OCI-LY3 (cell line): Measurements from ENCODE around the gene SLX4.

ENCODE experiments used
- EZH2phosphoT487 ChIP-seq: fragments of 200-600 bp; shearing (Covaris generic); IDR thresholded peaks from 2 replicates; pipeline ENCODE4 v1.6.1; 2018; ENCODE audit warnings: antibody characterized with exemption, mixed run types, low read depth
- TF ChIP-seq, protein P1 (sequence below): fragments of 200-600, 300-600 bp; sonication (generic); IDR thresholded peaks from 2 replicates; pipeline ENCODE4 v1.5.1; 2014; ENCODE audit warnings: antibody characterized with exemption, low read length, low read depth

DNA sequence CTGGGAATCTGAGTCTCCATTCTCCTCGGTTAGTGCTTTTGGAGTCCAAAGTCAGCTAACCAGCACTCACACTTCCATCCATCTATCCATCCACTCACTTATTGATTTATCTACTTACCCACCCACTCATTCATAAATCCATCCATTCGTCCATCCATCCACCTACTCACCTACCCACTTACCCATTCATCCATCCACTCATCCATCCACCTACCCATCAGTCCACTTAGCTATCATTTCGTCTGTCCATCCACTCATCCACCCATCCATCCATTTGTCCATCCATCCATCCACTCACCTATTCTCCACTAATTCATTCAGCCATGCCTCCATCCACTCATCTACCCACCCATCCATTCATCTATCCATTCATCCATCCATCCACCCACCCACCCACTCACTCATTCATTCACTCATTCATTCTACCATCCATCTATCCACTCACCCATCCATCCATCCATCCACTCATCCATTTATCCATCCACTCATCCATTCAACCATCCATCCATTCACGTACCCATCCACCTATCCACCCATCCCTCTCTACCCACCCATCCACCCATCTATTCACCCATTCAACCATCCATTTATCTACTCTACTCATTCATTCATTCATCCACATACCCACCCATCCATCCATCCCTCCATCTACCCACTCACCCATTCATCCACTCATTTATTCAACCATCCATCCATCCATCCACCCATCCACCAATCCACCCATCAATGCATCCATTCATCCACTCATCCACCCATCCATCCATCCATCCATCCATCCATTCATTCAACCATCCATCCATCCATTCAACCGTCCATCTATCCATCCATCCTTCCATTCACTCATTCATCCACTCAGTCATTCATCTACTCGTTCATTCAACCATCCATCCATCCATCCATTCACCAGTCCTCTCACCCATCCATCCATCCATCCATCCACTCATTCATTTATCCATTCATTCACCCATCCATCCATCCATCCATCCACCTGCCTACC, 60.3 kb downstream of the SLX4 start:
- TF ChIP-seq, protein P1, sequence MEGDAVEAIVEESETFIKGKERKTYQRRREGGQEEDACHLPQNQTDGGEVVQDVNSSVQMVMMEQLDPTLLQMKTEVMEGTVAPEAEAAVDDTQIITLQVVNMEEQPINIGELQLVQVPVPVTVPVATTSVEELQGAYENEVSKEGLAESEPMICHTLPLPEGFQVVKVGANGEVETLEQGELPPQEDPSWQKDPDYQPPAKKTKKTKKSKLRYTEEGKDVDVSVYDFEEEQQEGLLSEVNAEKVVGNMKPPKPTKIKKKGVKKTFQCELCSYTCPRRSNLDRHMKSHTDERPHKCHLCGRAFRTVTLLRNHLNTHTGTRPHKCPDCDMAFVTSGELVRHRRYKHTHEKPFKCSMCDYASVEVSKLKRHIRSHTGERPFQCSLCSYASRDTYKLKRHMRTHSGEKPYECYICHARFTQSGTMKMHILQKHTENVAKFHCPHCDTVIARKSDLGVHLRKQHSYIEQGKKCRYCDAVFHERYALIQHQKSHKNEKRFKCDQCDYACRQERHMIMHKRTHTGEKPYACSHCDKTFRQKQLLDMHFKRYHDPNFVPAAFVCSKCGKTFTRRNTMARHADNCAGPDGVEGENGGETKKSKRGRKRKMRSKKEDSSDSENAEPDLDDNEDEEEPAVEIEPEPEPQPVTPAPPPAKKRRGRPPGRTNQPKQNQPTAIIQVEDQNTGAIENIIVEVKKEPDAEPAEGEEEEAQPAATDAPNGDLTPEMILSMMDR, result no peak
- TF ChIP-seq EZH2phosphoT487, result no peak
